ENCODE measurements around the gene CLOCK.
A peak's percentile ranks its signal among the peaks of the same experiment; 100 is the strongest.

Gene CLOCK

GRCh38 chr4:55545641-55546505 lies 836 bp downstream of the CLOCK start:
- Mint-ChIP-seq H3K4me3 (peak overlapping the region; percentile 91 to 99 (median 98)), H3K27ac (peak overlapping the region; percentile 99), H3K27me3 (ENCODE audit: low read depth) (no peaks in the 10 kb centered on the region), H3K4me1 (peaks cover 52% of the 10 kb centered on the region), H3K9me3 (no peaks in the 10 kb centered on the region), H3K36me3 (ENCODE audit: low read depth) (no peaks in the 10 kb centered on the region)
- TF ChIP-seq CTCF (IDR thresholded peaks at IDR 0.05; ENCODE audit: unreplicated experiment in 3 of 3), result no peak

- TF ChIP-seq CTCF (IDR thresholded peaks at IDR 0.05; ENCODE audit: unreplicated experiment in 3 of 3), result no peak
- no peaks in the 10 kb centered on the region for H3K9me3 Mint-ChIP-seq
- no peaks in the 10 kb centered on the region for H3K27me3 Mint-ChIP-seq (ENCODE audit: low read depth)
- H3K4me1 Mint-ChIP-seq, result peaks cover 52% of the 10 kb centered on the region
- peak overlapping the region; percentile 99 for H3K27ac Mint-ChIP-seq
- no peaks in the 10 kb centered on the region for H3K36me3 Mint-ChIP-seq (ENCODE audit: low read depth)
- peak overlapping the region; percentile 91 to 99 (median 98) for H3K4me3 Mint-ChIP-seq
Observed at GRCh38 chr4:55545151-55545550, 1.6 kb downstream of the CLOCK start.

- peak in 2 of 3 experiments; percentile 8 to 32 for TF ChIP-seq CTCF (IDR thresholded peaks at IDR 0.05; ENCODE audit: unreplicated experiment in 3 of 3)
- peak overlapping the region; percentile 91 to 99 (median 98) for H3K4me3 Mint-ChIP-seq
- peaks cover 2% of the 10 kb centered on the region for H3K36me3 Mint-ChIP-seq (ENCODE audit: low read depth)
- peak overlapping the region; percentile 99 for H3K27ac Mint-ChIP-seq
- H3K27me3 Mint-ChIP-seq (ENCODE audit: low read depth), result no peaks in the 10 kb centered on the region
- H3K9me3 Mint-ChIP-seq, result no peaks in the 10 kb centered on the region
- peaks cover 42% of the 10 kb centered on the region for H3K4me1 Mint-ChIP-seq
Observed at GRCh38 chr4:55543858-55544257, 2.9 kb downstream of the CLOCK start.

GRCh38 chr4:55540271-55540670 lies 6.4 kb downstream of the CLOCK start:
- no peak for TF ChIP-seq CTCF (IDR thresholded peaks at IDR 0.05; ENCODE audit: unreplicated experiment in 3 of 3)
- H3K4me3 Mint-ChIP-seq, result no peak overlapping the region
- no peak overlapping the region for H3K27ac Mint-ChIP-seq
- peaks cover 30% of the 10 kb centered on the region for H3K36me3 Mint-ChIP-seq (ENCODE audit: low read depth)
- peaks cover 21% of the 10 kb centered on the region for H3K4me1 Mint-ChIP-seq
- H3K9me3 Mint-ChIP-seq, result peaks cover 19% of the 10 kb centered on the region
- no peaks in the 10 kb centered on the region for H3K27me3 Mint-ChIP-seq (ENCODE audit: low read depth)

GRCh38 chr4:55539658-55540057 lies 7.1 kb downstream of the CLOCK start:
- no peak for TF ChIP-seq CTCF (IDR thresholded peaks at IDR 0.05; ENCODE audit: unreplicated experiment in 3 of 3)
- Mint-ChIP-seq H3K36me3 (ENCODE audit: low read depth) (peaks cover 30% of the 10 kb centered on the region), H3K9me3 (peaks cover 19% of the 10 kb centered on the region), H3K27ac (no peak overlapping the region), H3K4me3 (no peak overlapping the region), H3K4me1 (peaks cover 14% of the 10 kb centered on the region), H3K27me3 (ENCODE audit: low read depth) (no peaks in the 10 kb centered on the region)

GRCh38 chr4:55538531-55538930 lies 8.2 kb downstream of the CLOCK start:
- Mint-ChIP-seq H3K4me3 (no peak overlapping the region), H3K9me3 (peaks cover 26% of the 10 kb centered on the region), H3K27ac (no peak overlapping the region), H3K4me1 (peaks cover 5% of the 10 kb centered on the region), H3K27me3 (ENCODE audit: low read depth) (no peaks in the 10 kb centered on the region), H3K36me3 (ENCODE audit: low read depth) (peaks cover 40% of the 10 kb centered on the region)
- no peak for TF ChIP-seq CTCF (IDR thresholded peaks at IDR 0.05; ENCODE audit: unreplicated experiment in 3 of 3)

Measured in nephron (organoid).